ENCODE measurements around the gene B4GALT2.

DNA sequence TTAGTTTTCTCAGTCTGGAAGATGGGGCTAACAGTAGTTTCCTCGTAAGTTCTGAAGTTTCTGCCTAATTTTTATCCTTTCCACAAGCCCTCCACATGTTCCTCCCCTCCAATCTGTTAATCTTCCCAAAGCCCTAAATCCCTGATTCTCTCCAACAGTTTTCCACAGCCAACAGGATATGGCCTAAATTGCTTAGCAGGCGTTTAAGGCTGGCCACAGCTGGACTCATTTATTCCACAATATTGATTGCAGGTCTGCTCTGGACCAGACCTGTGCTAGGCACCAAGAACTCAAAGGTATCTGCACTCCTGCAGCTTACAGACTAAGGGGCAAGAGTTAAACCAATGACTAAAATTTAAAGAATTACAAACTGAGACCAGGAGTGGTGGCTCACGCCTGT, 48.3 kb downstream of the B4GALT2 start:
- TF ChIP-seq, protein P1, sequence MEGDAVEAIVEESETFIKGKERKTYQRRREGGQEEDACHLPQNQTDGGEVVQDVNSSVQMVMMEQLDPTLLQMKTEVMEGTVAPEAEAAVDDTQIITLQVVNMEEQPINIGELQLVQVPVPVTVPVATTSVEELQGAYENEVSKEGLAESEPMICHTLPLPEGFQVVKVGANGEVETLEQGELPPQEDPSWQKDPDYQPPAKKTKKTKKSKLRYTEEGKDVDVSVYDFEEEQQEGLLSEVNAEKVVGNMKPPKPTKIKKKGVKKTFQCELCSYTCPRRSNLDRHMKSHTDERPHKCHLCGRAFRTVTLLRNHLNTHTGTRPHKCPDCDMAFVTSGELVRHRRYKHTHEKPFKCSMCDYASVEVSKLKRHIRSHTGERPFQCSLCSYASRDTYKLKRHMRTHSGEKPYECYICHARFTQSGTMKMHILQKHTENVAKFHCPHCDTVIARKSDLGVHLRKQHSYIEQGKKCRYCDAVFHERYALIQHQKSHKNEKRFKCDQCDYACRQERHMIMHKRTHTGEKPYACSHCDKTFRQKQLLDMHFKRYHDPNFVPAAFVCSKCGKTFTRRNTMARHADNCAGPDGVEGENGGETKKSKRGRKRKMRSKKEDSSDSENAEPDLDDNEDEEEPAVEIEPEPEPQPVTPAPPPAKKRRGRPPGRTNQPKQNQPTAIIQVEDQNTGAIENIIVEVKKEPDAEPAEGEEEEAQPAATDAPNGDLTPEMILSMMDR (IDR thresholded peaks at IDR 0.05; ENCODE audit: extremely low read depth in 1 of 2, insufficient read depth in 1 of 2, low read depth in 1 of 2, low read length in 2 of 2): no peak
- no peak for TF ChIP-seq EZH2 (IDR thresholded peaks at IDR 0.05; ENCODE audit: borderline replicate concordance, low read depth, low read length, severe bottlenecking)
- no peak for TF ChIP-seq MYC (IDR thresholded peaks at IDR 0.05; ENCODE audit: low read depth, low read length)
- TF ChIP-seq POLR2AphosphoS5 (IDR thresholded peaks at IDR 0.05; ENCODE audit: insufficient read depth, low read depth, low read length): no peak

Data from endothelial cell of umbilical vein (primary cell).